Placental epithelial cell (primary cell): ENCODE results near the gene ZNF436. TPM values are rescaled to one million over a fixed set of nuclear protein-coding genes. Genes with fewer than 3 reads are reported as not detected.

Experiments used
- total RNA-seq: library from RNA; depleted of rRNA; stranded (reverse); fragments of >200 nt; gene quantifications from 2 replicates; pipeline ENCODE4 v1.2.3, GENCODE V29; 2012

ZNF436 gene
- 40.1 and 62.8 TPM in 2 replicates for total RNA-seq

DNA sequence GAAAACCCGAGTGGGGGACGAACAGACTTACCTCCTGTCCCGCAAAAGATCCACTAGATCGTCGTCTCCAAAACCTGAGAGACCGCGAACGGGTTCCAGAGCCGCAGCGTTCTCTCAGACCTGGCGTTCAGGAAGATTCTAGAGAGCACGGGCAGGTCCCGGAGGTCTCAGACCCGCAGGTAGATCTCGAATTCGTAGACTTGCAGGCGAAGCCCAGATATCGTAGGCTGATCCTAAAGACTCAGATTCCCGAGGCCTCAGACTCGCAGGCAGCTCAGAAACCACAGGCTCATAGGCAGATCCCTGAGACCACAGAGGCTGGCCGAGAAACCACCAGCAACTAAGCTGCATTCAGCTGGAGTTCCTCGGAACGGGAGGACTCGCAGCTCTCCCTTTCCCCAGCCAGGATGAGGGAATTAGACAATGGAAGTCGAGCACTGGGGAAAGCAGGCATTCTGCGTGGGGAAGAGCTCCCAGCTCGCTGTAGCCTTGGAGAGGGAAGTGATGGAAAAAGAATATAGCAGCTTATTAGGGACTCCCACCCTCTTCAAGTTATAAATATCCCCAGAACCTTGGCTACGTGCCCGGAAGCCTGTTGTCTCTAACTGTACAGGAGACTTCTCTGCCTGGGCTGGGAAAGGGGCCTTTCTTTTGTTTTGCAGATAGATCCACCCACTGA, at the start of gene ZNF436:
ZNF436 (minus strand) TSS at position 502 of the 679 bp plus-strand sequence. CDS start 1,831 bp downstream, outside the sequence.

GRCh38 chr1:23344111-23344986, 25.3 kb downstream of the ZNF436 start, which contains the start of gene HNRNPR:
HNRNPR (minus strand) TSS chr1:23344284; CDS start chr1:23341008, 3,276 bp downstream.

Other genes with a start within 250 kb of the ZNF436 start
- 15.3 and 23.3 TPM in 2 replicates for gene LUZP1, start 201.0 kb downstream of the ZNF436 start, total RNA-seq
- gene HTR1D, start 152.3 kb downstream of the ZNF436 start, total RNA-seq = under 0.01 and 0.76 TPM in 2 replicates
- 56.9 and 84.0 TPM in 2 replicates for gene HNRNPR, start 25.6 kb downstream of the ZNF436 start, total RNA-seq
- gene TCEA3, start 54.9 kb upstream of the ZNF436 start, total RNA-seq = 18.2 and 38.9 TPM in 2 replicates
- gene ASAP3, start 114.3 kb upstream of the ZNF436 start, total RNA-seq = 381 and 414 TPM in 2 replicates
- 0.54 and 1.6 TPM in 2 replicates for gene E2F2, start 161.4 kb upstream of the ZNF436 start, total RNA-seq
- 12.6 and 23.9 TPM in 2 replicates for gene ID3, start 189.7 kb upstream of the ZNF436 start, total RNA-seq